GM19463 (cell line): Measurements from ENCODE around the gene MBTPS2.
"Not testable (repeated sequence)": the region's sequence is repeated elsewhere in the genome, so short reads cannot be mapped to it uniquely, and the experiment has no call there.

Experiments used
- ATAC-seq: cut with Tn5 transposase; IDR thresholded peaks from one replicate; pipeline ENCODE4 v1.9.1; 2021; ENCODE audit warnings: mild to moderate bottlenecking, moderate library complexity; ENCODE audit not compliant: unreplicated experiment

MBTPS2 gene

DNA sequence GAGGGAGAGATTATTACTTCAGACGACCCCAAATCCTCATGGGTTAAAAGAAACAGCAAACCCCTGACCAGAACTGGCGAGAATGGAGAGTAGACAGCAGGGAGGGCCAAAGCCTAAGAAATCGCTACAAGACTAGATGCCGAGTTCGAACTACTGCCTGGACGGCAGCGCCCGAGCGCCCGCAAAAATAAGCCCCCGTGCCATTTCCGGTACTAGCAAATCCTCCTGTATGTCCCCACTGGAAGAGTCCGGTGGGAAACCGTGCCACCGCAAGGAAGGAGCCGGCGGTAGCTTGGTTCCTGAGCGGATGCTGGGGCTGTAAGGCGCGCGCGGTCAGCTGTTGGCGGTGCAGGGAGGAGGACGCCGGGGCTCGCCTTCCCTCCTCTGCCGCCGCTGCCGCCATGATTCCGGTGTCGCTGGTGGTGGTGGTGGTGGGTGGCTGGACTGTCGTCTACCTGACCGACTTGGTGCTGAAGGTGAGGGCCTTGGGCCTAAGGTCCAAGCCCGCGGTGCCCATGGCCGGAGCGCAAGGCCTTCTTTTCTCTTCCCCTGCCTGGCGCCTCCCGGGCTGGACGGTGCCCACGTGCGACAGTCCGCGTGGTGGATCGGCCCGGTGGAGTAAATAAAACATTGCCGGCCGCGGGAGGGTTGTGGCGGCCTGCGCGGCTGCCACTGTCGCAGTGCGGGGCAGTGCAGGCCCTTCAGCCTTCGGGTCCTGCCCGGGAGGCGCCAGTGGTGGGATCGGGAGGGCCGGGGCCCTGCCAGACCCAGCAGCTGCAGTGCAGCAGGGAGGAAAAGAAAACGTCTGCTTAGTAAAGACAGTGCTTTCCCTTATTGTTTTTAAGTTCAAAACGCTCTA, at the start of gene MBTPS2:
MBTPS2 (plus strand) TSS at position 284 of the 859 bp plus-strand sequence; CDS start at position 402, 118 bp downstream.
- peak; percentile 77 for ATAC-seq

DNA sequence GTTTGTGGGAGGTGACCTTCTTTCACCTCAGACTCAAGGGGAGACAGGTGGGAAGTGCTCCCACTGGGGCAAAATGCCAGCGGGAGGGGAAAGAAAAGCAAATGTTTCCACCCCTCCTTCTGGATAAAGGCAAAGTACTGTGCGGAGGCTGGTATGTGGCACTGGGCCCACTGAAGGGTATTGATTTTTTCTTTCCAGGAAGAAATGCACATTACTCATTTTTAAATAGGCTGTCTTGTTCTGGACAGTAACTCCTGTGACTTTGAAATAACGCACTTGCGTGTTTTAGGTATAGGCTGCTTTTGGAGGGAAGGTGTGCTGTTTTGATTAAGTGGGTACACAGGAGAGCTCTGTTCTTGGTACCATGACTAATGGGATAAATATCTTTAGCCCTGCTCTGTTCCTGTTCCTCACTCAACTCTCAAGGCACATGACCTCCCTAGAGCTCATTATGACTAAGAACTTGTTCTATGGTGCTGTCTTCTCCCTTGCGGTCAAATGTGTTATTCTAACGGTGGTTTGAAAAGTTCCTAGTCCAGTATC, 40.7 kb upstream of the MBTPS2 start:
- ATAC-seq: no peak

DNA sequence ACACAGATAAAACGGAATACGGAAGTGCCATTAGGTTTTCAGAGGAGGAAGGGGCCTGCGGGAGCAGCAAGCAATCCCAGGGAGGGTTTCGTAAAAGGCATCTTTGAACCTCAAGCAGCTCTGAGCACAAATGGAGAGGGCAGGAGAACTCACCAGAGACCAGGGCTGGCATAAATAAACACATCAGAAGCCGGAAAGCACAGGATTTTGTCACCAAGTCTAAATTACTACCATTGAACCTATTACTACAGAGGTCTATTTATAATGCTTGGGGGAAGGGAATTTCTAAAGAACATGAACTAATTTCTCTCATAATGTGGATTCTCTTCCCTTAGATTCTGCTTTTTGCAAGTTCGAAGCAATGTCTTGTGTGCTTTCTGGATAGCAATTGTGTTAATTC, 39.6 kb upstream of the MBTPS2 start:
- no peak for ATAC-seq

- ATAC-seq: peak; percentile 71
These were observed 39.1 kb upstream of the MBTPS2 start for GRCh38 chrX:21800344-21800770.

DNA sequence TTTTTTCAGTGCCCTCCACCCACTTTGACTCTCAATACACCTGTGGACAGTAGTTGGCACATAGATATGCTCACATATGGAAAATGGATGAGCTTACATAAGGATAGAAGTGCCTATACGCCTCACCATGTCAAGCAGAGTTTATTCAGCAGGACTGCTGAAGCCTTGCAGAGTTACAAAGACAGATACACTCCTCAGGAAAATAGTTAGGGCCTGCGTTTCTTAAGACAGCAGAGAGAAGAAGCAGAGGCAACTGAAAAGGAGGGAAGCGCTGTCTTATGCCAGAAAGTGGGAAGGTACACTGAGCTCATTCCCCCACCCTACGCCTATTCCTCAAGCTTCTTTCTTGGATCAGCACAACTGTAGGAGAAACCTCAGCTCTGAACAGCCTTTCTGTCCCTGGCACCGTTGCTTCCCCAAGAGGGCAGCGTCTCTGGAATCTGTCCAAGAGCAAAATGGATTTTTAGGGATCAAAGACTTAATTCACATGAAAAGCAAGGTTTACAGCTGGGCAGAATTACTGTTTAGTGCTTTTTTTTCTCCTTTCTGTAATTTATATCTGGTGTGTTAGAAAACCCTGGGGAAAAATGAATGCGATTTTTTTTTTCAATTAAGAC, 37.3 kb upstream of the MBTPS2 start:
- ATAC-seq: no peak

- no peak for ATAC-seq
These were observed 36.6 kb upstream of the MBTPS2 start for GRCh38 chrX:21802839-21803238.

DNA sequence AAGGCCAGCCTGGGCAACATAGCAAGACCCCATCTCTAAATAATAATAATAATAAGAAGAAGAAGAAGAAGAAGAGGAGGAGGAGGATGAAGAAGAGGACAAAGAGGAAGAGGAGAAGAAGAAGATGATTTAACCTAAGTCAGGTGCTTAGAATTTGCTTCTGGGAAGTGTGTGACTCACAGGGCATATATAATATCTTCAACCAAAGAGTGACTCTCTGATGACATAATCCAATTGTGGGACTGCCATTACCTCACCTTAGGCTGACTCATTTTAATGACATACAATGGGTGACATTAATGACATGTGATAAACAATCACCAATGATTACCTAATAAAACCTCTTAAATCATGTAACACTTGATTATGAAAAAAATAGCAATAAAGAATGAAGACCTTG, 32.7 kb upstream of the MBTPS2 start:
- no peak for ATAC-seq

- ATAC-seq: no peak
These were observed 27.6 kb upstream of the MBTPS2 start for GRCh38 chrX:21811832-21812231.

DNA sequence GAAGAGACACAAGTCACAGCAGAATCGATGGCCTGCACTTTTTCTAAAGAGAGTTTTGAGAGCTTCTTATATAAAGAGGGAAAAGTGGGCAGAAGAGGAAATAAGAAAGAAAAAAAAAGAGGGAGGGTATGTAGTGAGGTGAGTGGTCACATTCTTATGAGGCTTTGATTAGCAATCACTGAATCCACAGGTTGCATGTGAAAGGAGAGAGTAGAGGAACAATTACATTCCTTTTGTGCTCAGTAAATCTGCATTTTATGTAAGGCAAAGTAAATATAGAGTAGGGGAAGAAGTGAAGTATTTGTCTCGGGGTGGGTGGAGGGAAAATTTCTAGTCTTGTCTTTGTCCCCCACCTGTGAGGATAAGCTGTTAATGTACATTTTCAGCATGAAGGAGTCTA, 26.8 kb upstream of the MBTPS2 start:
- no peak for ATAC-seq

GRCh38 chrX:21813612-21814368, 25.6 kb upstream of the MBTPS2 start:
- no peak for ATAC-seq

DNA sequence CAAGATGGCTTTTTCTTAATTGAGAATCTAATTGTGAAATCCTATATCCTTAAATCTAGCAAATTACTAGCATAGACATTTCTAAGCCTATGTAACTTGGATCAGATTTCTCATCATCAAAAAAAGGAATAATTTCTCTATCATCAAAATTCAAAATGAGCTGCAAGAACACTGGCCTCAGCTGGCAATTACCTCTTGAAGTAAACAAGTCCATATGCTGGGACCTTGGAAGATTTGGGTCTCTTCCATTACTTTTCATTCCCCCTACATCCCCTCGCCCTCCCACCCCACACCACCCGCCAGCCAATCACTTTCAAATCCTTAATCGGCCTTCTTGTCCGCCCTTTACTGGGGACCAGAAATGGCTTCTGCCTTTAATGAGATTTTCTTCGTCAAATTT, 23.3 kb upstream of the MBTPS2 start:
- ATAC-seq: no peak

GRCh38 chrX:21820170-21820569, 19.2 kb upstream of the MBTPS2 start:
- ATAC-seq: not testable (repeated sequence)

DNA sequence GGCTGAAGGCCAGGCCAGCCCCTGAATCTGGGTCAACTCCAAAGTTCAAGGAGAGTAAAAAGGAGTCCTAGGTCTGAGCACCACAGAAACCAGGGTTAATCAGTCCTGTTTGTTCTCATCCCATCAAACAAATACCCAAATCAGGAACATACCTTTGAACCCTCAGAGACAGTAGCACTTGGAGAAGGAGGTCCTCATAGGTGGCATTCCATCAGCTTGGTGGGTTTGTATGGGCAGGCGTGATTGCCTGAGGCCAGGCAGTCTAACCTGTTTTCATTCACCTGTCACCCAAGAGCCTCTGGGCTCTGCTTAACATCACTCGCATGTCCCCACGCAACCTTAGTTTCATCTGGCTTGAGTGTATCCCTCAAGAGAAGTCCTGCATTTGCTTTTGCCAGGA, 17.5 kb upstream of the MBTPS2 start:
- ATAC-seq: no peak

DNA sequence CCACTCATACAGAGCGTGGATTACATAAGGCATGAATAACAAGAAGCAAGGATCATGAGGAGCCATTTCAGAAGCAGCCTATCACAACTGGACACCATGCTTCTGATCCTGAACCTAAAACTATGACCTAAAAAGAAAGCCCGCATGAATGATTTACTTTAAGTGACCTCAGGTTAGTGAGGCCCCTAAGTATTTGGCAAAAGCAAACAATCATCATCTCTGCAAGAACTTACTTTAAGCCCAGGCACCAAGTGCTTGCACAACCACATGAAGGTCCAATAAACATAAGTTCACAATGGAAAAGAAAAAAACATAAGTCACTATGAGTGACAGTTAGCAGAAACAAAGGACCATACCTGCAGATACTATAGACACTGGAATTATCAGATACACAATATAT, 7.9 kb upstream of the MBTPS2 start:
- ATAC-seq: no peak

DNA sequence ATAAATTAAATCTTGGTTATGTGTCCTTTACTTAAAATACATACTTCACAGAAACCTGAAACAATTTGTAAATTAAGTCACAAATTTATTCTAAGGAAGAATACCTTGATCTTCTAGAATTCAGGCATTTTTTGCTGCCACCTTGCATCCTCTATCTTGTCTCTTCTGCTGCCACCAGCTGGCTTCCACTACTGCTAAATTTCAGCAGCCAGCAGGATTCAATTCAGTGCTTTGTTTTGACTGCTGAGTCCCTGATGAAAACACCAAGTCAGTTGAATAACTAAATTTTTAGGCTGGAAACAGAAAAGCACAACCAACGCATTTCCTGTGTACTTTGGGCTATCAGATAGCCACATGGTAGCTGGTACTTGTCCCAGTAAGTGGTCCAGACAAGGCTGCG, 2.4 kb upstream of the MBTPS2 start:
- ATAC-seq: no peak

- ATAC-seq: no peak
These were observed 482 bp upstream of the MBTPS2 start for GRCh38 chrX:21838937-21839333.

GRCh38 chrX:21840193-21840545, 752 bp downstream of the MBTPS2 start:
- ATAC-seq: no peak

- ATAC-seq: no peak
These were observed 3.8 kb downstream of the MBTPS2 start for GRCh38 chrX:21843179-21843578.

DNA sequence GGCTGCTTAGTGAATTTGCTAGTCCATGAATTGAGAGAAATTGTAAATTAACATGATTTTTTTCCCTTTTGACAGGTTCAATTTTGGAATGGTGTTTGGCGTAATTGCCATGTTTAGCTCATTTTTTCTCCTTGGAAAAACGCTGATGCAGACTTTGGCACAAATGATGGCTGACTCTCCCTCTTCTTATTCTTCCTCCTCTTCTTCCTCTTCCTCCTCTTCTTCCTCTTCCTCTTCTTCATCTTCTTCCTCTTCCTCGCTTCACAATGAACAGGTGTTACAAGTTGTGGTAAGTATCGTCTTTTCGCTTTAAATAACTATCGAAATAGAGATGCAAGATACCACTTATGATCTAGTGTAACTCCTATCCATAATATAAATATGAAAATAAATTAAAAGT, 5.7 kb downstream of the MBTPS2 start:
- no peak for ATAC-seq

- no peak for ATAC-seq
These were observed 7.9 kb downstream of the MBTPS2 start for GRCh38 chrX:21847342-21847741.

GRCh38 chrX:21853578-21853977, 14.2 kb downstream of the MBTPS2 start:
- no peak for ATAC-seq
